GM18907 (cell line): Measurements from ENCODE around the gene DAGLA.

Experiments
- ATAC-seq: cut with Tn5 transposase; IDR thresholded peaks from one replicate; pipeline ENCODE4 v1.9.1; 2021; ENCODE audit warnings: mild to moderate bottlenecking, moderate library complexity; ENCODE audit not compliant: unreplicated experiment

DAGLA gene

GRCh38 chr11:61778357-61778886 lies 98.2 kb downstream of the DAGLA start:
- no peak for ATAC-seq

- no peak for ATAC-seq
Measured at GRCh38 chr11:61778920-61779650, 98.9 kb downstream of the DAGLA start.

- no peak for ATAC-seq
Measured at GRCh38 chr11:61779666-61780525, 99.7 kb downstream of the DAGLA start.

GRCh38 chr11:61780581-61781162 lies 100.5 kb downstream of the DAGLA start:
- no peak for ATAC-seq

GRCh38 chr11:61781585-61781984 lies 101.4 kb downstream of the DAGLA start:
- no peak for ATAC-seq

GRCh38 chr11:61782299-61782698 lies 102.1 kb downstream of the DAGLA start:
- ATAC-seq, result no peak

GRCh38 chr11:61782841-61783240 lies 102.7 kb downstream of the DAGLA start:
- no peak for ATAC-seq

- ATAC-seq, result no peak
Measured at GRCh38 chr11:61783717-61784505, 103.7 kb downstream of the DAGLA start.

GRCh38 chr11:61784506-61784805 lies 104.3 kb downstream of the DAGLA start:
- no peak for ATAC-seq

- no peak for ATAC-seq
Measured at GRCh38 chr11:61785837-61786402, 105.7 kb downstream of the DAGLA start.

- no peak for ATAC-seq
Measured at GRCh38 chr11:61787928-61788491, 107.8 kb downstream of the DAGLA start.

GRCh38 chr11:61791737-61792309 lies 111.6 kb downstream of the DAGLA start:
- ATAC-seq, result peak; percentile 19

GRCh38 chr11:61792310-61793082 lies 112.3 kb downstream of the DAGLA start, which contains the start of the genes FEN1 and TMEM258:
TSS of gene FEN1 (plus strand) at chr11:61792911. CDS start at chr11:61795362, 2,451 bp downstream.
TSS of gene TMEM258 (minus strand) at chr11:61792599. CDS start at chr11:61792558, 41 bp downstream.
- peak; percentile 82 for ATAC-seq

- ATAC-seq, result peak; percentile 31
Measured at GRCh38 chr11:61793083-61793828, 113.1 kb downstream of the DAGLA start.

- no peak for ATAC-seq
Measured at GRCh38 chr11:61793829-61794204, 113.6 kb downstream of the DAGLA start.

GRCh38 chr11:61794579-61794978 lies 114.4 kb downstream of the DAGLA start:
- ATAC-seq, result no peak

- no peak for ATAC-seq
Measured at GRCh38 chr11:61795459-61795858, 115.3 kb downstream of the DAGLA start.

GRCh38 chr11:61795876-61796526 lies 115.8 kb downstream of the DAGLA start:
- ATAC-seq, result no peak
